ENCODE results near the gene CYP11A1.
"Not testable (repeated sequence)": the region's sequence is repeated elsewhere in the genome, so short reads cannot be mapped to it uniquely, and the experiment has no call there.

CYP11A1 gene

GRCh38 chr15:74373056-74373650 lies 5.7 kb upstream of the CYP11A1 start:
- DNase-seq, result no peak

GRCh38 chr15:74370471-74370870 lies 3.0 kb upstream of the CYP11A1 start:
- DNase-seq, result no peak

GRCh38 chr15:74369756-74370155 lies 2.3 kb upstream of the CYP11A1 start:
- DNase-seq, result no peak

GRCh38 chr15:74369084-74369745 lies 1.8 kb upstream of the CYP11A1 start:
- DNase-seq, result no peak

GRCh38 chr15:74368121-74368520 lies 675 bp upstream of the CYP11A1 start:
- DNase-seq, result no peak

GRCh38 chr15:74365598-74366445 lies 1.6 kb downstream of the CYP11A1 start:
- no peak for DNase-seq

GRCh38 chr15:74364936-74365597 lies 2.4 kb downstream of the CYP11A1 start:
- no peak for DNase-seq

GRCh38 chr15:74362482-74362881 lies 5.0 kb downstream of the CYP11A1 start:
- no peak for DNase-seq

GRCh38 chr15:74360855-74361254 lies 6.6 kb downstream of the CYP11A1 start:
- DNase-seq, result not testable (repeated sequence)

GRCh38 chr15:74359376-74359775 lies 8.1 kb downstream of the CYP11A1 start:
- DNase-seq, result not testable (repeated sequence)

GRCh38 chr15:74357514-74357913 lies 9.9 kb downstream of the CYP11A1 start:
- not testable (repeated sequence) for DNase-seq

- DNase-seq, result not testable (repeated sequence)
Measured at GRCh38 chr15:74356050-74356449, 11.4 kb downstream of the CYP11A1 start.

GRCh38 chr15:74353992-74354391 lies 13.5 kb downstream of the CYP11A1 start:
- not testable (repeated sequence) for DNase-seq

- DNase-seq, result no peak
Measured at GRCh38 chr15:74352393-74352910, 15.0 kb downstream of the CYP11A1 start.

GRCh38 chr15:74351670-74352069 lies 15.8 kb downstream of the CYP11A1 start:
- no peak for DNase-seq

- DNase-seq, result no peak
Measured at GRCh38 chr15:74350295-74351275, 16.9 kb downstream of the CYP11A1 start.

- DNase-seq, result no peak
Measured at GRCh38 chr15:74349241-74349778, 18.1 kb downstream of the CYP11A1 start.

- no peak for DNase-seq
Measured at GRCh38 chr15:74347757-74348250, 19.6 kb downstream of the CYP11A1 start.

- no peak for DNase-seq
Measured at GRCh38 chr15:74345051-74345450, 22.4 kb downstream of the CYP11A1 start.

- no peak for DNase-seq
Measured at GRCh38 chr15:74343797-74344127, 23.7 kb downstream of the CYP11A1 start.

- DNase-seq, result no peak
Measured at GRCh38 chr15:74343127-74343796, 24.2 kb downstream of the CYP11A1 start.
